GM18873 (cell line): ENCODE results near the gene GSTO1.

Source experiments
- ATAC-seq: cut with Tn5 transposase; IDR thresholded peaks from one replicate; pipeline ENCODE4 v1.9.1; 2021; ENCODE audit warnings: mild to moderate bottlenecking, moderate library complexity, moderate number of reproducible peaks; ENCODE audit not compliant: unreplicated experiment, low FRiP score

The GSTO1 gene

GRCh38 chr10:104301907-104302690 is 47.4 kb downstream of the GSTO1 start:
- no peak for ATAC-seq

DNA sequence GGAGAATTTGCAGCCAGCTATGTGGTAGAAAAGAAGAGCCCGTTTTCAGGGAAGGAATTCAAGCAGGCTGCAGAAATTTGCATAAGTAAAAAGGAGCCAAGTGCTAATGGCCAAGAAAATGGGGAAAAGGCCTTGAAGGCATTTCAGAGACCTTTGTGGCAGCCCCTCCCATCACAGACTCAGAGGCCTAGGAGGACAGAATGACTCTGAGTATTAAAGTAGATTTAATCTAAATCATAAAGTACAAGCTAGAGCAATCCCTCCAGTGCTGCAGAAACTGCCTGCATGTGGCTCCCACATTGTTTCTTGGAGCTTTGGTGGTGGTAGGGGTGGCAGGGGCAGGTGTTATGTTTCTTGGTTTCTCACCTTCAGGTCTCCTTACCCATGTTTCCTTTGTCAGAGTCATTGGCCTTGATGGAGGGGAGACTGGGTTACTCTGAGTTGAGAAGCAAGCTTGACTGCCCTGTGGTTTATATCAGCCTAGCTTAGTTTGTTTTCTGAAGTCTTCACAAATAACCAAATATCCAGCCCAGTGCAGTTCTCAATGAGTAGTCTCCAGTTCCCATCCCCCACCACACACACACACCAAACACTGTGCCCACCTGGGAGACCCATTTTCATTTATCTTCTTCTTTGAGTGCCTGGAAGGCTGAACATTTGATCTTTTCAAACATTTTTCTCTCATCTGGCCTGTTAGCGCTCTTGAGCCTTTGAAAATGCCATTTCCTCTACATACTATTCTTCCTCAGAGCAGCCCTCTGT is 49.1 kb downstream of the GSTO1 start:
- no peak for ATAC-seq

DNA sequence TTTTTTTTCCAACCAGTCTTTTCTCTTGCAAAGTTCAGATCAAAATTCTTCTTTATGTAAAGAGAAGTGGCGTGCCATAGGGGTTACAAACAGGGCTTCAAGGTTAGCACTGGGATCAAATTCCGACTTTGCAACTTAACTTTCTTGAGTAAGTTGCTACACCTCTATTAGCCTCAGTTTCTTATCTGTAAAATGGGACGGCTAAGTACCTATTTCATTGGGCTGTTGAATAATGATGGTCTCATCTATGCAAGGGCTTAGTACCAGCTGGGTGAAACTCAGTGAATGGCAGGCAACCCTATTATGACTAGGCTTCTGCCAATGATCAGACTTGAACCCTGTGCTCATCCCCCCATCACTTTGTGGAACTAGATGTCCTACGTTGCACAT is 49.7 kb downstream of the GSTO1 start:
- ATAC-seq = no peak

GRCh38 chr10:104304927-104305326 is 50.2 kb downstream of the GSTO1 start:
- no peak for ATAC-seq

GRCh38 chr10:104306897-104307296 is 52.2 kb downstream of the GSTO1 start:
- ATAC-seq = no peak

DNA sequence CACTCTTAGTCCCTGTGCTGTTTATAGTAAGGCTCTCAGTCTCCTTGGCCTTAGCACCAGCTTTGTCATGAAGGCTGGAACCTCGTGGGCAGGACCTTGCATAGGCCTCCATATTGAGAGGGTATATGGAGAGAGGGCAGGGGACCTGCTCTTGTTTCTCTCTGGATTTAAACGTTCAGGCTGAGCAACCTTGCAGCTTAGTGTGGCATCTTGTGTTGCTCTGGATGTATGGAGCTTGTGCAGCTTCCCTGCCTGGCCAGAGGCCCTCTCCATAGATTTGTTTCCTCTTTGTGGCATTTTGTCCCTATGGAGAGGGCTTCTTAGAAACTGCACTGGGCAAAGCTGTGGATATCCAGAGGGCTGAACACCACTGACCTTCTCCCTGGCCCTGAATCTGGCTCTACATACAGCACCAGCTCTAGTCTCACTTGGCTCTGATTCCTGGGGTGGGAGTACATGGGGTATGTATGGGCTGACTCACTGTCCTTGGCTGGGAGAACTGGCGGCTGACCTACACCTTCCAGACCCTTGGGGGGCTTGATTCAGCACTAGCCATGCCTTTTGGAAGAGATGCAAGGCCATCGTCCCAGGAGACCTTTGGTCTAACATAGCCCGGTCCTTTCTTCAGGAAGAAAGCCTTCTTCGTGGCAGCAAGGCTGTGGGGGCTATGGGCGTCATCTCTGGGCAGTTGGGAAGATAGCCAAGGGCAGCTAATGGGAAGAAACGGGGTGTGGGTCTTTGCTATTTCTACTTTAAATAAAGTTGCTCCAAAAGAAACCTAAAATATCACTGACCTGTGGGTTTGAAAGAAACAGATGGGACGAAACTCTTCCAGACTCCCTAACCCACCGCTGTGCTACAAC is 53.1 kb downstream of the GSTO1 start:
- ATAC-seq = no peak

- ATAC-seq = peak; percentile 49
Observed at GRCh38 chr10:104308439-104308903, 53.8 kb downstream of the GSTO1 start.

DNA sequence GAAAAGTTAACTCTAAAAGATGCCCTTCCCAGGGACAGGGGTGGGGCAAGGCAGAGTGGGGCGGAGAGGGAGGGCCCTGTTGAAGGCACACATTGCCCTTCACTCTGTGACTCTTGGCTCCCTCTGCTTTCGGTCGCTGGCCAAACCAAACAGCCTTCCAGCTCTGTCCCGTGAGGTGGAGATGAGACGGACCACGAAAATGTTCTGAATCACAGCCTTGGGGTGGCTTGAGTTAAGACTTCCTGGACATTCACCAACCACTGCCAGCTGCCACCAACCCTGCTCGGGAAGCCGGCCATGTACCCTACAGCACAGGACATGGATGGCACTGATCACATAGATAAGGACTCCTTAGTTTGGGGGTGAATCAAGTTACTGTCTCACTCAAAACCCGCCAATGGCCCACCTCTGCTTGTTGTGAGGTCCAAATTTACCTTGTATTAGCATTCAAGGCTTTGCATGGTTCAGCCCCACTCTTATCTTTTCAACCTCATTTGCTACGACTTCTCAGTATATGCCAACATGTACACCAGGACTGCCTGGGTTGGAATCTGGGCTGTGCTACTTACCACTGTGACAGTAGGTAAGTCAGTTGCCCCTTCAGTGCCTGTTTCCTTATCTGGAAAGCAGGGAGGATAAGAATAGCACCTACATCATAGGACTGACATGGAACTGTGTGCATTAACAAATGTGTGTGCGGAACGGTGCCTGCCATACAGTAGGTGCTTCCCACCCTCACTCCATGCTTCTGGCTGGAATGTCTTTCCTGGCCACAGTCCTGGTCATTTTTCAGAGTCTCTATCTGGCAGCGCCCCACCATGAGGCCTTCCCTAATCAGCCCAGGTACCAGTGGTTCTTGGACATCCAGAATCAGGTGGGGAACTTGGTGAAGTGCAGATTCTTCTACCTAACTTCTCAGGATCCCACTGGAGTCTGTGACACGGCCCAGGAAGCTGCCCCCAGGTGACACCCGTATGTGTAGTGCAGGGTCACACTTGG is 55.6 kb downstream of the GSTO1 start:
- ATAC-seq = no peak

DNA sequence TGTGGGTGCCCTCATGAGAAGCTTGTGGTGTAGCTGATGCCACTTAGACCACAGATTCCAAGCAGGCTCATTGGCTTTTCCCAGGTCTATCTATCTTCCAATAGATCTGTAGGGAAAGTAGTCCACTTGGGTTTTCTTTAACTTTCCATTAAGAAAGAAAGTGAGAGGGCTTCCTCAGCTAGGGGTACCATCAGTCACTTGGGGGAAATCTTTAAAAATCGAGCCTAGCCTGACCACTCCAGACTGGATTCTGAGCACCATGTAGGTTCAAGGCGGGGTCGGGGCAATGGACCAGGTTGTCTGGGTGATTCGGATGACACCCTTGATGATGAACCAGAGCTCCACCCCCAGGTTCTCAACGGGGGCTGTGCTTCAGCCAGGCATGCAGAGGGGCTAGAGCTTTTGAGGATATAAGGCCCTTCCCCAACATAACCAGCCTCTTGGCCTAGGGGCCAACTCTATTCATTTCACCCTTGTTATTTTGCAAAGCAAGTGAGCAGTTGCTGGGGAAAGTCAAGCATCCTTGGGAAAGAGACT is 56.6 kb downstream of the GSTO1 start:
- no peak for ATAC-seq

GRCh38 chr10:104314591-104315485 is 60.1 kb downstream of the GSTO1 start:
- no peak for ATAC-seq

DNA sequence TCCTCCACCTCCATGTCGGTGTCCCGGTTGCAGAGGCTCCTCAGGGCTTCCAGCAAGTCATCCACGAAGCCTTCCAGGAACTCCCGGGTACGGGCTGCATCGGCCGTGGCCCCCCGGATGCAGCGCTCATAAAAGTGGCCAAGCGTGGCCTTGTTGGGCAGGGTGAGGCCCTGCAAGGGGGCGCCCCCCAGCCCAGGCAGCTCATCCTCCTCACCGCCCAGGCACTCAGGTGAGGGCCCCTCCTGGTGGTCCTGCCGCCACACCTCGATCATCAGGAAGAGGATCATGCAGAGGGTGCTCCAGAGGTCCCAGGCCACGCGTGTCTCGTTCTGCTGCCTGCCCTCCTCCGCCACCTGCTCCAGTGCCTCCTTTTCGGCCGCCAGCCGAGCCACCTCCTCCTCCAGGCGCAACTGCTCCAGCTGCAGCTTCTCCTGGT is 60.8 kb downstream of the GSTO1 start:
- ATAC-seq = no peak

GRCh38 chr10:104316321-104317099 is 61.8 kb downstream of the GSTO1 start:
- no peak for ATAC-seq
